ENCODE data around the gene UBE2Q1. TPM values are rescaled to one million over a fixed set of nuclear protein-coding genes. Genes with fewer than 3 reads are reported as not detected.

Gene UBE2Q1
- total RNA-seq, 1 donor from 2014 or later = 25.3 TPM

DNA sequence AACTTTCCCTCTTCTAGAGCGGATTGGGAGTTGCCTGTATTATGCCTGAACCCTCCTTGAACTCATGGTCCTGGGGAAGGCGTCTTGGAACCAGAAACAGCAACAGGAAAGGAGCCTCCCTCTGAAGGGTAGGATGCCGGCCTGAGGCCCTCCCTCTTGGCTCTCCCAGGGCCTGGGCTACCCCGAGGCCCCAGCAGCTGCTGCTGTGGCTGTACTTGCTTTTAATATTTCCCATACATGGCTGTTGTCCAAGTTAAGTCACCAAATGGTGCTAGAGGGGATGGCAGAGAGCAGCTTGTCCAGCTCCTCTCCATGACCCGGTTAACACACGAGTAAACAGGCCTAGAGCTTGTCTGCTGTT lies 19.6 kb upstream of the UBE2Q1 start:
- no peak for FAIRE-seq
- DNase-seq (ENCODE audit: low spot score in 2 of 2) = no peak

DNA sequence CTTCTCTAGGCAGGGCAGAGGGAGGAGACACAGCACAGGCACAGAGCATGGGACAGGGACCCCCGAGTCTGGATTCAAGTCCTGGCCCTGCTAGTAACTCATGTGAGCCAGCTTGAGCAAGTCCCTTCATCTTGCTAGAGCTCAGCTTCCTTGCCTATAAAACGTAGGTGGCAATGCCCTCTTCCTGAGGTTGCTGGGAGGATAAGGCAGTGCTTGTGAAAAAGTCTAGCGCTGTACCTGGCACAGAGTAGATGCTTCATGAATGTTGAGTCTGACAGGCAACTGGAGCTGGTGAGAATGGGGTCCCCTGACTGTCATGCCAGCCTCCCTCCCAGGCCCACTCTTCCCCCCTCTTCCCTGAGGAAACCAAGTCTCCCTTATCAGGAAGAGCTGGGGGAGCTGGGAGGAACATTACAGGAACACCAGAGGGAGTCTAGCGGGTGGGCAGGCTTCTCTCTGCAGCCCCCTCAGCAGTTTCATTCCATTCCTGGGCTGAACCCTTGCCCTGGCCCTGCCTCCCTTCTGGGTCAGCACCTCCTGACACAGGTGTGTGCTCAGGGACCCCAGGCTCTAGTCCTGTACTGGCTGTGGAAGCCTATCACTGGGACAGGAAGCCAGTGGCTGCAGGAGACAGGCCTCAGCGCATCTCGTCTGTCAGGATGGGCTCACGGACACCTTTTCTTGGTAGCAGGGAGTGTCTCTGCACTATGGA lies 19.0 kb upstream of the UBE2Q1 start:
- no peak for DNase-seq (ENCODE audit: low spot score in 2 of 2)
- no peak for FAIRE-seq

DNA sequence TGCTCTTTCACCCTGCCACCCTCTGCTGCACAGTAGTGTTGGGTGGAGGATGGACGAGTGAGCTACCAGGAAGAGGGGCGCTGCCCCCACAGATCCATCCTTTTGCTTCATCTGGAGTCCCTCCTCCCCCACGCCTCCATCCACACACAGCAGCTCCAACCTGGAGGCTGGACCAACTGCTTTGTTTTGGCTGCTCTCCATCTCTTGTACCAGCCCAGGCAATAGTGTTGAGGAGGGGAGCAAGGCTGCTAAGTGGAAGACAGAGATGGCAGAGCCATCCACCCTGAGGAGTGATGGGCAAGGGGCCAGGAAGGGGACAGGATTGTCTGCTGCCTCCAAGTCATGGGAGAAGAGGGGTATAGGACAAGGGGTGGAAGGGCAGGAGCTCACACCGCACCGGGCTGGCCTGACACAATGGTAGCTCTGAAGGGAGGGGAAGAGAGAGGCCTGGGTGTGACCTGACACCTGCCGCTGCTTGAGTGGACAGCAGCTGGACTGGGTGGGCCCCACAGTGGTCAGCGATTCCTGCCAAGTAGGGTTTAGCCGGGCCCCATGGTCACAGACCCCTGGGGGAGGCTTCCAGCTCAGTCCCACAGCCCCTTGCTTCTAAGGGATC lies 17.6 kb upstream of the UBE2Q1 start:
- DNase-seq (ENCODE audit: low spot score in 2 of 2) (no peak), FAIRE-seq (no peak)

DNA sequence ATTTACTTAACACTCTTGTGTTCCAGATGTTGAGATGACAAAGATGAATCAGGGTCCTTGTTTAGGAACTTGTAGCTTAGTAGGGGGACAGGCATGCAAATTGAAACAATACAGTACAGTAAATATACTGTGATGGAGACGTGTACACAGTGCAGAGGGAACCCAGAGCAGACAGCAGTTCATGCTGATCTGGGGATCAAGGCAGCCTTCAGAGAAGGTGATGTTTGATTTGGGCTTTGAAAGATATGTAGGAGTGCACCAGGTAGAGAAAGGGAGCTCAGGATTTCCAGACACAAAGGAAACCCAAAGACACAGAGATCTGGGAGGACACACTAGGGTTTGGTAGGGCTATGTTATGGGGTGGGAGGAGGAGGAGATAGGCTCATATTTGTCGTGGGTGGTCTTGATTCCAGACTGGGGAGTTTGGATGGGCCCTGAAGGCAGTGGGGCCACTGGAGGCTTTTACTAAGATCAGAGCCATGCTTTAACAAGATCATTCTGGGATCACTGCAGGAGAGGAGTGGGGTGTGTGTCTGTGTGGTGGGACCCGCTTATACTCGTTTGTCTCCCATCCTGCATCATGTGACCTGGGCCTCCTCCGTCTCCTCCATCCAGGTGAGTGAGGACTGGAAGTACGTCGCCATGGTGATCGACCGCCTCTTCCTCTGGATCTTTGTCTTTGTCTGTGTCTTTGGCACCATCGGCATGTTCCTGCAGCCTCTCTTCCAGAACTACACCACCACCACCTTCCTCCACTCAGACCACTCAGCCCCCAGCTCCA lies 16.9 kb upstream of the UBE2Q1 start:
- FAIRE-seq (no peak), DNase-seq (ENCODE audit: low spot score in 2 of 2) (no peak)

DNA sequence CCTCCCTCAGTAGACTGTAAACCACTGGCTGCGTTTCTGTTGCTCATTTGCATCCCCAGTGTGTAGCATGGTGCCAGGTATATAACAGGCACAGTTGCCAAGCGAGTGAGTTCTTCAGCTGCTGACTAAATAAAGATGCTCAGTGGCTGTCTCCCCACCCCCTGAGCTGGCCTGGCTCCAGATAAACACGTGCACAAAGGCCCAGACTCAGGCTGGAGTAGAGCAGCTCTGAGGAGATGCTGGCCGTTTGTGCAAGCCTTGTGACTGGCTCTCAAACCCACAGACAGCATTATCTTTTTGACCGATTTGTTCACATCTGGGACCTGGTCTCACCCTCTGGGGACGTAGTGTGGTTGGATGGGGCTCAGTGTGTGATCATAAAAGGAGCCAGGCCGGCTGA lies 16.3 kb upstream of the UBE2Q1 start:
- no peak for FAIRE-seq

DNA sequence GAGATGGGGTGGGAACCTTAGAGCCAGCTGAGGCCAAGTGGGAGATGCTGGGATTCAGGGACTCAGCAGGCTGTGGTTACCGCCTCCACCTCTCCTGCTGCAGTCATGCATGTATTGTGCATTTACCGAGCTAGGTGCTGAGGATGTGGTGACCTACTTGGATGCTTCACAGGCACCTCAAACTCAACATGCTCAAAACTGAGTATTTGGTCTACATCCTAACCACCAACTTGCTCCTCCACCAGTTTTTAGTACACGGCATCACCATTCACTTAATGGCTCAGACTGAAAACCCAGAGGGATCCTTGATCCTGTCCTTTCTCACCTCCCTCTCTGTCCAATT lies 14.7 kb upstream of the UBE2Q1 start:
- FAIRE-seq (no peak), DNase-seq (ENCODE audit: low spot score in 2 of 2) (no peak)

More for the DNA sequence above, 16.3 kb upstream of the UBE2Q1 start:
- peak in 1 of 2 donors; percentile 56 for DNase-seq (ENCODE audit: low spot score in 2 of 2)

DNA sequence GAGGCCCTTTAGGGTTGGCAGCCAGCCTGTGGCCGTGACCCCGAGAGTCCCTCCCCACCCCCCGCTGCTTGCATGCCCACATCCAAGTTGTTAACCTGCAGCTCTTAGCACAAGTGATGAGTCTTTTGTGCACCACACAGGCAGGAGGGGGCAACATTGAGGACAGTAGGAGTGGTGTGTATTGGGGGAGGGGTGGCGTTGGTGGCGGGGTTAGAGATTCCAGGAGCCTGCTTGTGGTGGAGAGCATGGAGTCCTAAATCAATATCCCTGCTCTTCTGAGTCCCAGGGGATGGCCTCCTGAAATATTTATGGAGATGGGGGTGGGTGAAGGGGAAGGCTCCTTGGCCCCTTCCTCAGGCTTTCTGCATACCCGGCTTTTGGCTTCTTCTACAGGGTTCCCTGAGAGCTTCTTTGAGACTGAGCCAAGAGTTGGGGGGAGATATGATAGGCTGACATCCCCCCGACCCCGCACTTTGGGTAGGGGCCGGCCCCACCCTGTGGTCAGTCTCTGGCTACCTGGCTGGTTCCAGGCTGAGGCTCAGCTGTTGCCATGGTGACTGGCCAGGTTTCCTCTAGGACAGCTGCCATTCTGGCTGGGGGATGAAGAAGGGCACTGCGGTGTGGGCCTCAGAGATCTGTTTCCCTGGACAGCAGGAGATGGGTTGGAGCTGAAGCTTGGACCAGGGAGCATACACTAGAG lies 14.2 kb upstream of the UBE2Q1 start:
- FAIRE-seq (no peak), DNase-seq (ENCODE audit: low spot score in 2 of 2) (no peak)

DNA sequence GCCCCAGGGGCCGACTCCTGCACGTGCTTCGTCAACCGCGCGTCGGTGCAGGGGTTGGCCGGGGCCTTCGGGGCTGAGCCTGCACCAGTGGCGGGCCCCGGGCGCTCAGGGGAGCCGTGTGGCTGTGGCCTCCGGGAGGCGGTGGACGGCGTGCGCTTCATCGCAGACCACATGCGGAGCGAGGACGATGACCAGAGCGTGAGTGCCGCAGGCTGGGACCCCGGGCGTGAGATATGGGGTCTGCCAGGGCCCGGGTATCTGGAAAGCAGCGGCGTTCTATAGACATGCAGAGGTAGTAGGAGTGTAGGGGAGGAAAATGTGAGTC lies 13.5 kb upstream of the UBE2Q1 start:
- DNase-seq (ENCODE audit: low spot score in 2 of 2) = no peak
- no peak for FAIRE-seq

DNA sequence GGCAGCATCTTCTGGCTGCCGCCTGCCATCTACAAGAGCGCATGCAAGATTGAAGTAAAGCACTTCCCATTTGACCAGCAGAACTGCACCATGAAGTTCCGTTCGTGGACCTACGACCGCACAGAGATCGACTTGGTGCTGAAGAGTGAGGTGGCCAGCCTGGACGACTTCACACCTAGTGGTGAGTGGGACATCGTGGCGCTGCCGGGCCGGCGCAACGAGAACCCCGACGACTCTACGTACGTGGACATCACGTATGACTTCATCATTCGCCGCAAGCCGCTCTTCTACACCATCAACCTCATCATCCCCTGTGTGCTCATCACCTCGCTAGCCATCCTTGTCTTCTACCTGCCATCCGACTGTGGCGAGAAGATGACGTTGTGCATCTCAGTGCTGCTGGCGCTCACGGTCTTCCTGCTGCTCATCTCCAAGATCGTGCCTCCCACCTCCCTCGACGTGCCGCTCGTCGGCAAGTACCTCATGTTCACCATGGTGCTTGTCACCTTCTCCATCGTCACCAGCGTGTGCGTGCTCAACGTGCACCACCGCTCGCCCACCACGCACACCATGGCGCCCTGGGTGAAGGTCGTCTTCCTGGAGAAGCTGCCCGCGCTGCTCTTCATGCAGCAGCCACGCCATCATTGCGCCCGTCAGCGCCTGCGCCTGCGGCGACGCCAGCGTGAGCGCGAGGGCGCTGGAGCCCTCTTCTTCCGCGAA lies 12.9 kb upstream of the UBE2Q1 start:
- FAIRE-seq (no peak), DNase-seq (ENCODE audit: low spot score in 2 of 2) (no peak)

DNA sequence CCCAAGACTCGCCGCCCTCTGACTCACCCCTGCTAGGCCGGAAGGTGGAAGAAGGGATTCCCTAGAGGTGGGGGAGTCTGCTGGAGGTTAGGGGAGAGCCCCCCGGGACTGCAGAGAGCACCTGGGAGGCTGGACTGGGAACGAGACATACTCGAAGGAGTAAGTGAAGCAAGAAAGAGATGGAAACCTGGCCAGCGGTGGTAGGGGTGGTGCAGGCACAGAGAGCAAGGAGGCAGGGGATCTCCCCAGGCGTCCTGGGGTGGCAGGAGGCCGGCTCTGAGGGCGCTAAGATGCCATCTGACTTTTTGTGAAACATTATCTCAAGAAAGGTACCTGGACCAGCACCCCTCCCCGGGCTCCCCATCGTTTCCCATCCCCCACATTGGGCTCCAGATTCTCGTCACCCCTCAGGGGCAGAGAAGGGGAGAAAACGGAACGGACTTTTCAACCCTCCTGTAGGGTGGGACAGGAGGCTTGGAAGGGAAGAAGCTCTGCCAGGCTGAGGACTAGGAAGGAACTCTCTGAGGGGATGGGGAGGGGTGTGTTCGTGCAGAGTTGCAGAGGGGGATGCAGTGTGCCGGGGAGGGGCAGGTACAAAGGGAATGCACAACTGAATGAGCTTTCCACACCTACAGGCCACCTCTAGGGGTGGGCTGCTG lies 9.8 kb upstream of the UBE2Q1 start:
- no peak for DNase-seq (ENCODE audit: low spot score in 2 of 2)
- no peak for FAIRE-seq

DNA sequence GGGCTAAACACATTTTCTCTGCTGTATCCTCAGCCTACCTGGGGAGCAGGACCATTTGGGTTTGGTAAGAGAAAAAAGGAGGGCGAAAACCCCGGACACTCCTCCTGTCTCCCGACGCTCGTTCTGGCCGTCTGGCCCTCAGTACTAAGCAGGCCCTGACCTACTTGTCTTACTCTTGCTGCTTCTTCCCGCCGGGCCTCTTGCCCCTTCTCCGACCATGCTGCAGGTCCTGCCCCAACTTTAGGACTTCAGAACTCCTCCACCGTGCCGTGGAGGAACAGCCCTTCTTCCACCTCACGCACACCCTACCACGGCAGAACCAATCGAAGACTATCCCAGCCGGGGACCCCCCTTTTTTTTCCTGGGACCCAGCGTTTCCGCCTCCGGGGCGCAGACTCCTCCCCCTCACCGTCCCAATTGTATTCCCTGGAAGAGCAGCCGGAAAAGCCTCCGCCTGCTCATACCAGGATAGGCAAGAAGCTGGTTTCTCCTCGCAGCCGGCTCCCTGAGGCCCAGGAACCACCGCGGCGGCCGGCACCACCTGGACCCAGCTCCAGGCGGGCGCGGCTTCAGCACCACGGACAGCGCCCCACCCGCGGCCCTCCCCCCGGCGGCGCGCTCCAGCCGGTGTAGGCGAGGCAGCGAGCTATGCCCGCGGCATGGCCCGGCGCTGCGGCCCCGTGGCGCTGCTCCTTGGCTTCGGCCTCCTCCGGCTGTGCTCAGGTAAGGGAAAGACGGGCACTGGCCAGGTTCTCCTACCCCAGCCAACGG lies 9.1 kb upstream of the UBE2Q1 start, which contains the start of gene CHRNB2:
TSS of gene CHRNB2 (plus strand) at position 393 of the 771 bp plus-strand sequence. CDS start at position 660, 267 bp downstream.
- FAIRE-seq (no peak), DNase-seq (ENCODE audit: low spot score in 2 of 2) (peak; percentile 87 to 90)

DNA sequence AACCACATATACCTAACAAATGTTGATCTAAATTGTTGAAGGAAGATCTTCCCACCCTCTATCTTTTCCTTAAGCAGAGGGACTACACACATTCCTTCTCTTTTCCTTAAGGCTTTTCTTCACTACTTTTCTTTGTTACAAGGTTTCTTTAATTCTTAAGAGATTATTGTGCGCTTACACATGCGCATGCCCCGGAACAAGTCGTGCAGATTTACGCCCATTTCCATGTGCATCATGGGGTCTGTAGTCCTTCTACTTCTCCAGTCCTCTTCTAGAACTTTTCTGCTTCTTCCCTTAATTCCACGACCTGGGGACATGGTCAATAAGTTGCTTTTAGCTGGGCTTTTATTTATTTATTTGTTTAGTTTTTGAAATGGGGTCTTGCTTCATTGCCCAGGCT lies 7.4 kb upstream of the UBE2Q1 start:
- DNase-seq (ENCODE audit: low spot score in 2 of 2) (no peak), FAIRE-seq (no peak)

DNA sequence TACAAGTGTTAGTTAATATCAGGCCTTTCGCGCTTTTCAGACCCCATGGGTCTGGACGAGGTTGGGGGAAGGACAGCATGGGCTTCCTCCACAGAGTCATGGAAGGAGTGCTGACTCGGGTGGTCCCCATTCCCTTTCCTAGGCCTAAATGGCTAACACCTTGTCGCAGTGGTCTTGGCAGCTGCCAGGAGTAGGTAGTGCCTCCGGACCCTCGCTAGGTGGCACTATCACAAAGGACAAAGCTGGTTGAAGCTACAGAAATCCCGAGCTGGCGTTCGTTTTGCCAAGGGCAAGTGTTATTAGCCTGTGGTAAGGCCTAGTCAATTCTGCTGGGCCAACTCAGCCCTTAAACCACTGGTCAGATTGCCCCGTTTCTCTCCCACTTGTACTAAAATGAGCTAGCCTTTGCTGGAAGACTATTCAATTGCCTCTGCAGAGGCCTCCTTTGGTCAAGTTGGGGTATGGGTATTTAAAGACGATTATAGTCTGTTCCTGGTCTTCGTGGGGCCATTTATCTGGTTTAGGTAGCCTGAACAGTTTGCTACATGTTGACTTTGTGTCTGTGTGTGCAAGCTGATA lies 1.1 kb upstream of the UBE2Q1 start:
- DNase-seq (ENCODE audit: low spot score in 2 of 2) = peak; percentile 75 to 76
- no peak for FAIRE-seq

DNA sequence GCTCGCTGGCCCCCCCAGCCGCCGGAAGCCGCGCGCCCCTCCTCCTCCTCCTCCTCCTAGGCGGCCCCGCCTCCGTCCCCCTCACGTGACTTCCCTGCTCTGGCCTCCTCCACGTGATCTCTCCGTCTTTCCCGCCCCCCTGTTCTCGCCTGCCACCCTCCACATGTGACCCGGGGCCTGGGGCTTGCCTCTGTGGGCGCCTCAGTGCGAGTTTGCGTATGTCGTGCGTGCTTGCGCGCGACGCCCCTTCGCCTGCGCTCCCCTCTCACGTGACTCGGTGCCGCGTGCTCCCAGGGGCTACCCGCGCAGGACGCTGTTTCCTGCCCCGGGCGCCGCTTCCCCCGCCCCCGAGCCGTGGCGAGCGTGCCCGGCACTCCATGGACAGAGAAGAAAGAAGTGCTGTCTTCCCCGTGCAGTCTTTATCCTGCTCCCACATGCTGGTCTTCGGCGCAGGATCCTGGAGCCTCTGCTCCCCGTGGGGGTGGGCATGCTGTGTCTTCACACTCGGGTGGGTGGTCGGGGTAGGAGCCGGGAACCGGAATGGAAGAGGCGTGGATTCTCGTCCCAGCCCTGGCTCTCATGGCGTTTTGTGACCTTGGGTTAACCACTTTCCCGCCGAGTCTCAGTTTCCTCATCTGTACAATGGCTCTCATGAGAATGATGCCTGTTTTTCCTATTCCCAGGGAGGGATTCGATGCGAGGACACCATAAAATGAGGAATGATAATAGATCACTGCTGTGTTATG lies 431 bp upstream of the UBE2Q1 start:
- FAIRE-seq = no peak
- DNase-seq (ENCODE audit: low spot score in 2 of 2) = peak; percentile 94 to 96

DNA sequence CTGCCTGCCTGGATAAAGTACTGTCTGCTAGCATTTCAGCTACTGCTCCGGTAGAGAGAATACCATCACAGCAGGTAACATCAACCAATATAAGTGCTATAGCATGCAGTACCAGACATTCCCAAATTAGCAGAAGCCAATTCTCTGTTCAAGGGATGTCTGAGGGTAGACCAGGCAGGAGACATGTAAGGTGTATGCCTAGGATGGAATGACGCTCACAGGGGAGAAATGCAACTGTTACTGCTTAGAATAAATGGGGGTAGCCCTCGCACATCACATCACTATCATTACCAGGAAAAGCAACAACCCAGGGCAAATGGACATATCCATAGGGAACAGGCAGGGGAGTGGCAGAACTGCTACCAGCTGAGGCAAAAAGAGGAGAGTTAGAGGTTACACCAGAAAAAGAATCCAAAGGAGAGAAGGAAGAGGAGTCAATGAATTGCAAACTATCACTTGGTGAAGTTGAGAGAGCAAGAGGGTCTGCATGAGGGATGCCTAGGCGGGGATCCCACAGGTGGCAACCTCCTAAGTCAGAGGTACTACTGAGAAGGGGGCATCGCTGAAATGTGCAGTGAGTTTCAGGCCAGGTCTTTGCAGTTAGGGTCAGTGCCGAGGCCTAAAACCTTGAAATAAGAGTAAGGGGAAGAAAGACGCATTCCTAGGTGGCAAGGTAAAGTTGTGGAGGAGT lies 1.1 kb downstream of the UBE2Q1 start:
- DNase-seq (ENCODE audit: low spot score in 2 of 2) (no peak), FAIRE-seq (no peak)

DNA sequence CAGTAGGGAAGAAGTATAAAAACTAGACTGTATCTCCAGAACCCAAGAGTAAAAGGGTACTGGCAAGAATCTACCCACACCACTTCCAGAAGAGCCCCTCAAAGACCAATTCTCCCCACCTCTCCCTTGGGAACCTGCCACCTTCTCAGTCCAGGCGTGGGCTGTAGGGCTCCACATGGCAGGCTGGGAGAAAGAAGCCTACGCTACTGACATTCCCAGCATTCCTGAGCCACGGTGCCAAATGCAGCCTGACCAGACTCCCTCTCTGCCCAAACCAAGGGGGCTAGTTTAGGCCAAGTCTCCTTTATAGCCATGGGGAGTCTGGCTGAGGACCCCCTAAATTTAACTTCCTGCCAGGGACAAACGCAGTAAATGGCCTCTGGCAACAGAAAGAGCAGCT lies 2.0 kb downstream of the UBE2Q1 start:
- FAIRE-seq = no peak
- no peak for DNase-seq (ENCODE audit: low spot score in 2 of 2)
